ENCODE measurements around the gene GBX2. TPM values are rescaled to one million over a fixed set of nuclear protein-coding genes. Genes with fewer than 3 reads are reported as not detected.

GBX2 gene
- total RNA-seq, 4 donors from 2014 or later: not detected

GRCh38 chr2:236180831-236181453 is 12.8 kb upstream of the GBX2 start:
- H3K9me3 ChIP-seq: no peaks in the 10 kb centered on the region
- no peak for DNase-seq
- H3K36me3 ChIP-seq: no peaks in the 10 kb centered on the region
- peaks cover 20 to 62% of the 10 kb centered on the region in 2 donors for H3K27me3 ChIP-seq
- peaks cover 0 to 4% of the 10 kb centered on the region in 2 donors for H3K4me1 ChIP-seq
- TF ChIP-seq CTCF (IDR thresholded peaks at IDR 0.05) (peak; percentile 26 to 52 (median 46)), POLR2A (IDR thresholded peaks at IDR 0.05) (no peak)
- H3K27ac ChIP-seq: no peak overlapping the region
- H3K4me3 ChIP-seq: no peak overlapping the region
- intact Hi-C loops (cut with DNase I; ENCODE audit: low total_unique reads): no loop called here

GRCh38 chr2:236180076-236180816 is 12.1 kb upstream of the GBX2 start:
- TF ChIP-seq CTCF (IDR thresholded peaks at IDR 0.05): no peak
- no peak for TF ChIP-seq POLR2A (IDR thresholded peaks at IDR 0.05)
- no peak for DNase-seq
- H3K4me3 ChIP-seq: no peak overlapping the region
- H3K27me3 ChIP-seq: peaks cover 20 to 67% of the 10 kb centered on the region in 2 donors
- intact Hi-C loops (cut with DNase I; ENCODE audit: low total_unique reads): no loop called here
- no peak overlapping the region for H3K27ac ChIP-seq
- no peaks in the 10 kb centered on the region for H3K9me3 ChIP-seq
- H3K4me1 ChIP-seq: peaks cover 0 to 4% of the 10 kb centered on the region in 2 donors
- H3K36me3 ChIP-seq: no peaks in the 10 kb centered on the region

- H3K27ac ChIP-seq: no peak overlapping the region
- H3K4me1 ChIP-seq: peaks cover 0 to 4% of the 10 kb centered on the region in 2 donors
- H3K4me3 ChIP-seq: no peak overlapping the region
- intact Hi-C loops (cut with DNase I; ENCODE audit: low total_unique reads): loop anchor here (10.0 kb wide), 1 partner anchor 405 kb away; no protein-coding TSS in a partner anchor
- H3K36me3 ChIP-seq: no peaks in the 10 kb centered on the region
- H3K9me3 ChIP-seq: no peaks in the 10 kb centered on the region
- TF ChIP-seq CTCF (IDR thresholded peaks at IDR 0.05): no peak
- TF ChIP-seq POLR2A (IDR thresholded peaks at IDR 0.05): no peak
- peaks cover 20 to 74% of the 10 kb centered on the region in 2 donors for H3K27me3 ChIP-seq
- DNase-seq: no peak
Measured at GRCh38 chr2:236179236-236180075, 11.3 kb upstream of the GBX2 start.

- H3K27me3 ChIP-seq: peaks cover 20 to 79% of the 10 kb centered on the region in 2 donors
- TF ChIP-seq POLR2A (IDR thresholded peaks at IDR 0.05) (no peak), CTCF (IDR thresholded peaks at IDR 0.05) (no peak)
- no peak overlapping the region for H3K4me3 ChIP-seq
- no peak overlapping the region for H3K27ac ChIP-seq
- peaks cover 0 to 4% of the 10 kb centered on the region in 2 donors for H3K4me1 ChIP-seq
- H3K9me3 ChIP-seq: no peaks in the 10 kb centered on the region
- DNase-seq: no peak
- intact Hi-C loops (cut with DNase I; ENCODE audit: low total_unique reads): loop anchor here (10.0 kb wide), 1 partner anchor 404 kb away; no protein-coding TSS in a partner anchor
- no peaks in the 10 kb centered on the region for H3K36me3 ChIP-seq
Measured at GRCh38 chr2:236178890-236179235, 10.7 kb upstream of the GBX2 start.

Data from uterus (tissue), 4 donors.